Neural cell (in vitro differentiated cells): Measurements from ENCODE around the gene RPS6KC1.

Experiments
- EP300 ChIP-seq: fragments of 450-650 bp; conservative IDR thresholded peaks from 2 replicates; pipeline ENCODE4 v1.6.1; 2014; ENCODE audit warnings: antibody characterized with exemption, mild to moderate bottlenecking, moderate library complexity; ENCODE audit not compliant: poor library complexity, severe bottlenecking
- EZH2 ChIP-seq: fragments of 200-600, 300-800 bp; shearing (Covaris generic), sonication (generic); IDR thresholded peaks from 2 replicates; pipeline ENCODE4 v1.6.1; 2014; ENCODE audit warnings: antibody characterized with exemption, low read length, borderline replicate concordance, mild to moderate bottlenecking; ENCODE audit not compliant: insufficient read depth, poor library complexity, severe bottlenecking
- POLR2AphosphoS5 ChIP-seq: IDR thresholded peaks from 2 replicates; pipeline ENCODE4 v1.6.1; 2012
- TAF1 ChIP-seq: IDR thresholded peaks from 2 replicates; pipeline ENCODE4 v1.6.1; 2012; ENCODE audit warnings: low read depth
- TF ChIP-seq, protein P1 (sequence below): fragments of 450-650 bp; IDR thresholded peaks from 2 replicates; pipeline ENCODE4 v1.5.1; 2014; ENCODE audit warnings: antibody characterized with exemption, mild to moderate bottlenecking, moderate library complexity; ENCODE audit not compliant: poor library complexity, severe bottlenecking

DNA sequence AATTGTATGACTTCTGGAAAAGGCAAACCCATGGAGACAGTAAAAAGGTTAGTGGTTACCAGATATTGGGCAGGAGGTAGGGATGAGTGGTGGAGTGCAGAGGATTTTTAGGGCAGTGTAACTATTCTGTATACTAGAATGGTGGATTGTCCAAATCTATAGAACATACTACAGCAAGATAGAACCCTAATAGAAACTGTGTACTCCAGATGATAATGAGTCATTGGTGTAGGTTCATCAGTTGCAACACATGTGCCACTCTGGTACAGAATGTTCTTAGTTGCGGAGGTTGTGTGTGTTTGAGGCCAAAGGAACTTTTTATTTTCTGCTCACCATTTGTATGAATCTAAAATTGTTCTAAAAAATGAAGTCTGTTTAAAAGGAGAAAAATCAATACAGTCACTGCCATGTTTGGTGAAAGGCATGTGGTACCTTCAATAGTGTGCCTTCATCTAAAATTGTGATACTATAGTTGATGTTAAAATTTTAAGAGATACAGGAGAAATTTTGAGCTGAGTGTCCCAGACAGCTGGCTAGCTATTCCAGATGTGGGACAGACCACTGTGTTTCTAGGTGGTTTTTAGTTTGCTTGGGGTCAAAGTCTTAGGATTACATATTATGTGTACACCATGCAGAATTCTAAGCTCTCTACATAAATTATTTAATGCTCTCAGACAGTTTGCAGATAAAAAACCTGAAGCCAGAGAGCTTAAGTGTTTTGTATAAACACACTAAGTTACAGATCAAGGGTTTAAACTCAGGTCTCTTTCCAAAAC is 150.5 kb downstream of the RPS6KC1 start:
- TF ChIP-seq EP300 (no peak), TAF1 (no peak), EZH2 (no peak), POLR2AphosphoS5 (no peak)
- TF ChIP-seq, protein P1, sequence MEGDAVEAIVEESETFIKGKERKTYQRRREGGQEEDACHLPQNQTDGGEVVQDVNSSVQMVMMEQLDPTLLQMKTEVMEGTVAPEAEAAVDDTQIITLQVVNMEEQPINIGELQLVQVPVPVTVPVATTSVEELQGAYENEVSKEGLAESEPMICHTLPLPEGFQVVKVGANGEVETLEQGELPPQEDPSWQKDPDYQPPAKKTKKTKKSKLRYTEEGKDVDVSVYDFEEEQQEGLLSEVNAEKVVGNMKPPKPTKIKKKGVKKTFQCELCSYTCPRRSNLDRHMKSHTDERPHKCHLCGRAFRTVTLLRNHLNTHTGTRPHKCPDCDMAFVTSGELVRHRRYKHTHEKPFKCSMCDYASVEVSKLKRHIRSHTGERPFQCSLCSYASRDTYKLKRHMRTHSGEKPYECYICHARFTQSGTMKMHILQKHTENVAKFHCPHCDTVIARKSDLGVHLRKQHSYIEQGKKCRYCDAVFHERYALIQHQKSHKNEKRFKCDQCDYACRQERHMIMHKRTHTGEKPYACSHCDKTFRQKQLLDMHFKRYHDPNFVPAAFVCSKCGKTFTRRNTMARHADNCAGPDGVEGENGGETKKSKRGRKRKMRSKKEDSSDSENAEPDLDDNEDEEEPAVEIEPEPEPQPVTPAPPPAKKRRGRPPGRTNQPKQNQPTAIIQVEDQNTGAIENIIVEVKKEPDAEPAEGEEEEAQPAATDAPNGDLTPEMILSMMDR, result no peak
